Stimulated activated CD4-positive, alpha-beta T cell treated with anti-CD3 and anti-CD28 coated beads, Interleukin-15, amount 100 ng/mL, for 1 hour (primary cell): ENCODE results near the gene NLK.
"Not testable (repeated sequence)": the region's sequence is repeated elsewhere in the genome, so short reads cannot be mapped to it uniquely, and the experiment has no call there.

Experiments used
- DNase-seq, 2 donors: peaks; one replicate each; pipeline ENCODE4 v3.0.0-alpha.2; 2020; ENCODE audit warnings: low read depth in 1 of 2, low spot score in 1 of 2

NLK gene

DNA sequence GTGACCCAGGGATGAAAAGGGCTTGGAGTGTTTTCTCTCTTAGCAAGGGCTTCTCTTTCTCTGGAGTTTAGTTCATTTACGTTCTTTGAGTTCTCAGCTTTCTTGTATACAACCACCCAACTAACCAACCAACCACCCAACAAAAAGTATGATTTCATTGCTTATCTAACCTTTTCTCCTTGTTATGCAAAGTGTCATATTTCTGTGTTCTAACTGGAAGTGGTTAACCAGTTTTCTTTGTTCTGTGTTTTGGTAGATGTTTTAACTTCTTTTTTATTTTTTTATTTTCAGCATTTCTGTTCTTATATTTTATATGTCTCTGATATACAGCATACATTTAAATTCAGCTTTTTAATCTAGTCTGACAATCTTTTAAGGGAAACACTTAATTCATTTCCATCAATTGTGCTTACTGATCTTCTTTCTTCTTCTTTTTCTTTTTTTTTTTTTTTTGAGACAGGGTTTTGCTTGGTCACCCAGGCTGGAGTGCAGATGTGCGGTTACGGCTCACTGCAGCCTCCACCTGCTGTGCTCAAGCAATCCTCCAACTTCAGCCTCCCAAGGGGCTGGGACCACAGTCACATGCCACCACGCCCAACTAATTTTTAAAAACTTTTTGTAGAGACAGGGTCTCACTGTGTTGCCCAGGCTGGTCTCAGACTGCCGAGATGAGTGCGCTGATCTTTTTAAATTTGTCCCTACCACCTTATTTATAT, 29.6 kb downstream of the NLK start:
- no peak for DNase-seq

DNA sequence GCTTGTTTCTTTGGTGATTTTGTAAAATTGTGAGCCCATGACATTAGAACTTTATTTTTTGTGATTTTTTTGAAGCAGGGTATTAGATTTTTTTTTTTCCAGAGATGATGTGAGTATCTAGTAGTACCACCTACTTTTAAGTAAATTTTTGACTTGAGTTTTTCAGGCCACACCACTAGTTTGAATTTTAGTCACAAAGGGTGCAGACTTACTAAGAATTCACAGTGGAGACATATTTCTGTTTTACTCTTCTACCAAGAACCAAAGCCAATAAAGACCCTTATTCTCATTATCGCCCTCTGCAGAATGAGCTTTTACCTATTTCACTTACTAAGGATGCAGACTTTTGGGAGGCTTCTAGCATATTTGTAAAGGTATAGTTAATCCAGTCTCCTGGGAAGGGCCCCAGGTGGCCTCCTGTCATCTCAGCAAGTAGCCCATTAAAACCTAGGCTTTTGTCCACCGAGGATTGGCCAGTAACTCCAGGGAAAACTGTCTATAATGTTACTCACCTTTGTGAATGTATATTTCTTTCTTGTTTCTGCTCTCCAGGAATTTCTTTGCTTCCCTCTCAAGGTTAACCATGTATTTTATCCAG, 30.6 kb downstream of the NLK start:
- DNase-seq = no peak

DNA sequence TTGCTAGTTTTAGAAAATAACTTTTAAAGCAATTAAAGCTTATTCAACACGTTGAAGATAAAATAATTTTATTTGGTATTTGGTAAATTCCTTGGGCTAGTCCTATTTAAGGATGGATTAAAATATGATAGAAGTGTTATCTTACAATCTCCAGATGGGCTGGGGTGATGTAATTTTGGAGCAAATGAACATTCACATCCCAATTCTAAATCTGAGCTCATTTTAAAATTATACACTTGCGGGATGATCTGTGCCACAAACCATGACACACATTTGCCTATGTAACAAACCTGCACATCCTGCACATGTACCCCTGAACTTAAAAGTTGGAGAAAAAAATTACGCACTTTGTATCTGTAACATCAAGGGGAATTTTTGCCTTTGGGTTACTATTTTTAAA, 31.5 kb downstream of the NLK start:
- DNase-seq = no peak

DNA sequence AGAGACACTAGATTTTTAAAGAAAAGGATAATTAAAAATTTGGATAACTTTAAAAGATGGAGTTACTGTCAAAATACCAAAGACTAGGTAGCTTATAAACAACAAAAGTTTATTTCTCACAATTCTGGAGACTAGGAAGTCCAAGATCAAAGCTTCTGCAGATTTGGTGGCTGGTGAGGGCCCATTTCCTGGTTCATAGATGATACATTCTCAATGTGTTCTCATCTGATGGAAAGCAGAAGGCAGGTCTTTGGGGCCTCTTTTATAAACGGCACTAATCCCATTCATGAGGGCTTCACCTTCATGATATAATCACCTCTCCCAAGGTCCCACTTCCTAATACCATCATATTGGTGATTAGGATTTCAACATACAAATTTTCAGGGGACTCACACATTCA, 33.7 kb downstream of the NLK start:
- no peak for DNase-seq

DNA sequence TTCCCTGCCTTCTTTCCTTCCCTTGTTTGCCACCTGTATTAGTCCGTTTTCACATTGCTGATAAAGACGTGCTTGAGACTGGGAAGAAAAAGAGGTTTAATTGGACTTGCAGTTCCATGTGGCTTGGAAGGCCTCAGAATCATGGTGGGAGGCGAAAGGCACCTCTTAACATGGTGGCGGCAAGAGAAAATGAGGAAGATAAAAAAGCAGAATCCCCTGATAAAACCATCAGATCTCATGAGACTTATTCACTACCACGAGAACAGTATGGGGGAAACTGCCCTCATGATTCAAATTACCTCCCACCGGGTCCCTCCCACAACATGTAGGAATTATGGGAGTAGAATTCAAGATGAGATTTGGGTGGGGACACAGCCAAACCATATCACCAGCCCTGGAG, 34.7 kb downstream of the NLK start:
- not testable (repeated sequence) for DNase-seq

DNA sequence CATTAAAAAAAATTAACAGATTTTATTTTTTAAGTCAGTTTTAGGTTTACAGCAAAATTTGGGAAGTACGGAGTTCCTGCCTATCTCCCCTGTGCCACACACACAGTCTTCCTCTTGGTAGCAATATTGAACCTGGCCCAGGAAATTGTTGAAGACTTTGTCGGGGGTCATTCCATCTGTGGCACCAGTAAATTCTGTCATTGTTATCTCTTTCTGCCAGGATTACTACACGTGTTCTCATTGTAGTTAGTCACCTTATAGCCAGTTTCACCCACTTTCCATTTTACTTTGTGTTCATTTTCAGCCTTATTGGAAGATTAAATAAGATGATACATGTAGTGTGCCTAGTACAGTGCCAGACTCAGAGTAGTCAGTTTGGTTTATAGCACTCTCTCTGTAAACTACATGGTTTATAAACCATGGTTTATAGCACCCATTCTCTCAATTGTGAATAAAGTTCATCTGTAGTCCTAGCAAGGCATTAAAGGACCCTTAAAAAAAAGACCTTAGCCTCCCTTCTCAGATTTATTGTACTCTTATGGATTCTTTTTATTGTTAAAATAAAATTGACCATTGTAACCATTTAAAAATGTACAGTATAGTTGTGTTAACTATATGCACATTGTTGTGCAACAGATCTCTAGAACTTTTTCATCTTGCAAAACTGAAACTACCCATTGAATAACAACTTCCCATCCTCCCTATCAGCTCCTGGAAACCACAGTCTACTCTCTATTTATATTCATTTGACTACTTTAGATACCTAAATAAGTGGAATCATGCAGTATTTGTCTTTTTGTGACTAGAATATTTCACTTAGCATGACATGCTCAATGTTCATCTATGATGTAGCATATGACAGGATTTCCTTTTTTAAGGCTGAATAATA, 36.1 kb downstream of the NLK start:
- no peak for DNase-seq

DNA sequence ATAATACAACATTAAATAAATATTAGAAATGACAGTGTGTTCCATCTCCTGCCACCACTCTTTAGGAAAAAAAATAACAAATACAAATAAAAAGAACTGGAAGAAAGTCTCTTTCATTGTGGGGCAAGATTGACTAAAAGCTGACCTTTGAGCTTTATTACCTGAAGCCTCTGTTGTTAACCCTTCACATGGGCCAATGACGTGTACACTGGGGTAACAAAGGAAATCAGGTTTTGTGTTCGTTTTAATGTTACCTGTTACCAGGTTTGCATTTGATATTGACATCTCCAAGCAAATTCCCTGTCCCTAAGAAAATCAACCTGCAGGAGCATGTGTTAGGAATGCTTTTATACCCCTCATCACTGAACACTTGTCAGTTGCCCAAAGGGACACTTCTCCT, 39.0 kb downstream of the NLK start:
- no peak for DNase-seq

DNA sequence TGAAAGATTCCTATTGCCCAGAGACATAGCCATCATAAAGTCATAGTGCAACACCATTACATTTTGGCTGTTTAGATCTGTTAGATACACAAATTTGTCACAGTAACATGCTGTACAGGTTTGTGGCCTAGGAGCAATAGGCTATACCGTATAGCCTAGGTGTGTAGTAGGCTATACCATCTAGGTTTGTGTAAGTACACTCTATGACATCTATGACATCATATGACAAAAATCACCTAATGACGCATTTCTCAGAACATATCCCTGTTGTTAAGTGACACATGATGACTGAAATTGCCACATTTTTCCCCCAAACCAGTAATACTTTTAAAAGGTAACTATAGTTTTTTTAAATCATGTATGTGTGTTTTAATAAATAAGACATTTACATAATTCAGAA, 43.3 kb downstream of the NLK start:
- no peak for DNase-seq

DNA sequence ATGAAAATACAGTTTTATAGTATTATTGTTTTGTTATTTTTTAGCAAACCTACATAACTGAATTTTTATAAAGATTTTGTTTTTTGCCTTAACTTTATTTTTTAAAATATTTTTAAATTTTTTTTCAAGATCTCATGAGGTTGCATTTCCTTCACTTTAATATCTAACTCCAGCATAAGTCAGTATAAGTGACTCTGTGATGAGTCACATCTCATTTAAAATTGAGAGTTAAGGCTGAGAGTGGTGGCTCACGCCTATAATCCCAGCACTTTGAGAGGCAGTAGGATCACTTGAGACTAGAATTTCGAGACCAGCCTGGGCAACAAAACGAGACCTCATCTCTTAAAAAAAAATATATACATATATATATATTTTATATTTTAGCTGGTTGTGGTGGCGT, 44.0 kb downstream of the NLK start:
- no peak for DNase-seq

DNA sequence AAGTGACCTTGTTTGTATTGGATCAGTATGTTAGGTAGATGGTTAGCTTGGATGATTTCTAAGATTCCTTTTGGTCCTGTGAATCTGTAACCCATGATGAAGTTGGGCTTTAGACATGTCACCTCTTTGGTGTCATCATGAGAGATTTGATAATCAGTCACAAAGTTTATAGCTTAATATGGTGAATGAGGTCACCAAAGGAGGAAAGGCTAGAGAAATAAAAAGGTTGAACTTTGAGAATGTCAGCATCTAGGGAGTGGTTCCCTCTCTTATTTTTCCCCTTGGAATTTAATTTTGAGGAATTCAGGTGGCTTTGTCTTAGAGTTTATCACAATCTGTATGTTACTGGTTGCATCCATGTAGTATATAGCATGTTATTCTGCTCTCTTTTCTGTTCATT, 45.3 kb downstream of the NLK start:
- DNase-seq = no peak

DNA sequence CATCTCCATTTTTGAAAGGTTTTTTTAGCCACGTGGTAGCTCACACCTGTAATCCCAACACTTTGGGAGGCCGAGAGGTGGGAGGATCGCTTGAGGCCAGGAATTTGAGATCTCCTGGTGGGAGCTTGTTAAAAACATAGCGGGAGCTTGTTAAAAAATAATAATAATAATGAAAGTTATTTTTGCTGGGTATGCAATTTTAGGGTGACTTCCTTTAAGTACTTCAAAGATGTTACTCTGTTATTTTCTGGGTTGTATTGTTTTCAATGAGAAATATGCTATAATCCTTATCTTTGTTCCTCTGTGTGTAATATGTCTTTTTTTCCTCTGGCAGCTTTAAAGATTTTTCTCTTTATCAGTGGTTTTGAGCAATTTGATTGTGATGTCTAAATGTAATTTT, 48.1 kb downstream of the NLK start:
- DNase-seq = no peak

DNA sequence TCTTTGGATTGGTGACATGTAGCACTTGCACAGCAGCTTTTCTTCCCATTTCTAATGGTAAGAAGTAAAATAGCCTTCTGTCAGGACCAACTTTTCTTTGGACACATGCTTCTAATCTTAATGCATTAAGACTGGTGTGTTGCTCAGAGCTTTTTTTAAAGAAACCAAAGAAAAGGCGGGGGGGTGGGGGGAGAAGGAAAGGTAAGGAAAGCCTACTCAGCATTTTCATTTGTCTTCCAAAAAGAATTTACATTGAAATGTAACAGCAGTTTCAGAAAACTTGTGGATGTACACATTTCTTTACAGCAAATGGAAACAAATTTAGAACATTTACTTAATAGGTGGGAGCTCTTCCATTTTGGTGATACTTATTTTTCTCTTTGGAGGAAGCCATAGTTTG, 49.6 kb downstream of the NLK start:
- DNase-seq = no peak

DNA sequence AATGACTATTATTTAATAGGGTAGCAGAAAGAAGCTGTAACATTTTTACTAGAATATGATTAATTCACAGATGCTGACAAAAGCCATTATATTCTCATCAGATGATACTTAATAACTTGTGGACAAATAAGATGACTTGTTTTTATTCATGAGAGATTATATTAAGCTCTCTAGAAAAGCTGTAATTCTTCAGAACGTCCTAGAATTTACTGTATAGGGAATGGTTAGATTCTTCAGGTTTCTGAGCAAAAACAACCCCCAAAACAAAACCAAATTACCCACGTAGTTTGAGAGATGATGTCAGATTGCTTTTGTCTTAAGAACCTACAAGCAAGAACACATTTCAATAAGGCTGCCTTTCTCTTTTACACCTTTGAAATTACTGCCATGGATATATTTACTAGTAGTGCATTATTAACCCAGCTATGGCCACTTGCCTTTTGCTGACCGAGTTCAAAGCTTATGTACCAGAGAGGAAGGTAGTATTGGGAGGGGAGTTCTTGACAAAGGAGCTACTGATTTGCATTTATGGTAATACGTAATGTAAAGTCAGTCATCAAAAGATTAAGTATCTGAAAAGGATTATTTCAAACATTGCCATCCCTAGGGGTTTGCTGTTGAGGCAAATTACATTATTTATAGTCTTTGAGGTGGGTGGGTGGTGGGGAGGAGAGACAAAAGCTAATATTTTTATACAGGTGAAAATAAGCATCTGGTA, 51.7 kb downstream of the NLK start:
- no peak for DNase-seq

DNA sequence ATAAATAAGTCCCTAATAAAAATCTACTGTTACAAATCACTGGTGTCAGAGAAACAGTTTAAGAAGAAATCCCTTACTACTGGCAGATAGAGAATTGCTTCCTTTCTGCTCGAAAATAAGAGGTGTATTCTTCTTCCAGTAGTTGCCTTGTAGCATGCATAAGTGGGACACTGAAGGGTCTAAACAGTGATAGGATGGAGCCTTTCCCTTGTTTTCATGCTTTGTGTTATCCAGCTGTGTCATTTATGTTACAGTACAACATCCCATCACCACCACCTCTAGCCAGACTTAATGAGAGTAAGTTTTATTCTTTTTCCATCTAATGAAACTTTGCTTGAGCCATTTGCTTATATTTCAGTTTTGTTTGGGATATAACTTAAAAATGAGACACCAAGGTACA, 54.3 kb downstream of the NLK start:
- no peak for DNase-seq

DNA sequence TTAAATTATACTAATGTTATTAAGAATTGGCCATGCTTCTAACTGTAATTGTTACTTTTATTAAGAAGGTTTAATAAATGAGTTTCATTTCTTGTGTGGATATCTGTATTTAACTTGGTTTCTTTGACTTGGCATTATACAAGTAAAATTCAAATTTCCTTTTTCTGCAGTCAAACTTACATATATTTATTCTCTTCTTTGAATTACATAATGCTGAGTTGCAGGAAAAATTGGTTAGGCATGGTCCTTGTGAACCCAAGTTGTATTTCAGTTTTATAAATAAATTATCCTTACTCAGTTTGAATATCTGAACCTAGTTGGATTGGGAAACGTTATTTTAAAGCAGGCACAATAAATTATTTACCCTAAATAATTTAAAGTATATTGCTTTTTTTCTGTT, 54.8 kb downstream of the NLK start:
- DNase-seq = no peak

DNA sequence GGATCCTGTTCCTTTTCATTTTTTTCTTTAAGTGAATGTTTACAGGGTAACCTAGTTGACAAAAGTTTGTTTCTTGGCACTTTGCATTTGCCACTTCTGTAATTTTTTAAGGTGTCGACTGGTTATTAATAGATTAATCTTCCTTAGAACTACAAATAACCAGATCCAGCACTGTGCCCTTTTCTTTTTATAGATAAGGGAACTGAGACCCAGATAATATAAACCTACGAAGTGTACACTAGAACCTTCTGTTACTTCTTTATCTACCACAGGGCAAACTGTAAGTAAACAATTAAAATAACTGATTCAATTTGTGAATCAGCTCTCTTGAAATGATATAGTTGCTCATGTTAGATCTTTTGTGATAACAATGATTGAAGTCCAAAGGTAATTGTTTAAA, 55.4 kb downstream of the NLK start:
- DNase-seq = no peak

DNA sequence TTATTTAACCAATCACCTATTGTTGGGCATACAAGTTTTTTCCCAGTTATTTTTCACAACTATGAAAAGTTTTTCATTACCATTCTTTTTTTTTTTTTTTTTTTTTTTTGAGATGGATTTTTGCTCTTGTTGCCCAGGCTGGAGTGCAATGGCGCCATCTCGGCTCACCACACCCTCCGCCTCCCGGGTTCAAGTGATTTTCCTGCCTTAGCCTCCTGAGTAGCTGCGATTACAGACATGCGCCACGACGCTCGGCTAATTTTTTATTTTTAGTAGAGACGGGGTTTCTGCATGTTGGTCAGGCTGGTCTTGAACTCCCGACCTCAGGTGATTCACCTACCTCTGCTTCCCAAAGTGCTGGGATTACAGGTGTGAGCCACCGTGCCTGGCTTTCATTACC, 56.1 kb downstream of the NLK start:
- DNase-seq = not testable (repeated sequence)

DNA sequence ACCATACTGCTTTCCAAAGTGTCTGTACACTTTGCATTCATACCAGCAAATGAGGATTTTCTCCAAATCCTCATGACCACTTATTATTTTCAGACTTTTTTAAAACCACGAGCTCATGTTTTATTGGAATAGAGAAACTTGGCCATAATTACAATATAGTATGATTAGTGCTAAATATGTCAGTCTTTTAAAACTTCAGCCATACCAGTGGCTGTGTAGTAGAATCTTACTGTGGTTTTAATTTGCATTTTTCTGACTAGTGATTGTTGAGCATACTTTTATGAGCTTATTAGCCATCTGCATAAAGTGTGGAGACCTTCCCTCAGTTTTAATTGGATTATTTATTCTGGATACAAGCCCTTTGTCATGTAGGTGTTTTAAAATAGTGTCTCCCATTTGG, 57.8 kb downstream of the NLK start:
- no peak for DNase-seq

DNA sequence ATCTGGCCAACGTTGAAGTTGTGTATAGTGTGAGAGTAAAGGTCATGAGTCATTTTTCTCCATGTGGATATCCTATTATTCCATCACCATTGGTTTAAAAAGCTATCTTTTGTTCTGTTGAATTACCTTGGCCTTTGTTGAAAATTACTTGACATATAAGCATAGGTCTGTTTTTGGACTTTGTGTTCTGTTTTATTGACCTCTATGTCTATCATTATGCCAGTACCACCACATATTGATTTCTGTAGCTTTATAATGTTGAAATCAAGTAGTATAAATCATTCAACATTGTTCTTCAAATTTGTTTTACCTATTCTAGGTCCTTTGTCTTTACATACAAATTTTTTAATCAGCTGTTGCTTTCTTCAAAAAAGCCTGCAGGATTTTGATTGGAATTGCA, 58.5 kb downstream of the NLK start:
- DNase-seq = no peak

DNA sequence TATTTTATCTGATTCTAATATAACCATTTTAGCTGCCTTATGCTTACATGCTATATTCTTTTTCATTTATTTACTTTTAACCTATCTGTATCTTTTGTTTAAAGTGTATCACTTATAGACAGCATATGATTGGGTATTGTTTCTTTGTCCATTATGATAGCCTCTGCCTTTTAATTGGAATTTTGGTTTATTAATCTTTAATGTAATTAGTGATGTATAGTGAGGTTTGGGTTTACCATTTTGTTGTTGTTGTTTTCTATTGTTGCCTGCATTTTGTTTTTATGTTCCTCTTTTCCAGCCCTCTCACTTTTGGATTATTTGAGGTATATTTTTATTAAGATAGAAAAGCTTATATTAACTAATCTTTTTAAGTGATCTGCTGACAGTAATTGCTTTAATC, 59.4 kb downstream of the NLK start:
- DNase-seq = no peak

DNA sequence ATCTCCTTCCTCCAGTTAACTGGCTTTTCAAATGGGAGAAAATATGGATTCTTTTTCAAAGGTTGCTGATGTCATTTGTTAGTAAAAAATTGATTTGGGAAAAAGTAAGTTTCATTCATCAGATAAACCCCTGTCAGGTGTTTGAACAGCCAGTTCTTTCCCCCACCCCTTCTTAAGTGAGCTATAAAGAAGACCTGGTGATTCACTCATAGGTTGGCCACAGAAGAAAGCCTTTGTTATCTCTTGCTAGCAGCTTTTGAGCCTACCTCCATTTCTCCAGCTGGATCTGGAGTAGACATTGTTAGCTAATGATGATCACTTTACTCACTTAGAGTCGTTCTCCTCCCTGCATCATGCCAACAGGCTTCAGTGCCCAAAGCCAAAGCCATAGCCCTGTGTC, 63.0 kb downstream of the NLK start:
- no peak for DNase-seq

DNA sequence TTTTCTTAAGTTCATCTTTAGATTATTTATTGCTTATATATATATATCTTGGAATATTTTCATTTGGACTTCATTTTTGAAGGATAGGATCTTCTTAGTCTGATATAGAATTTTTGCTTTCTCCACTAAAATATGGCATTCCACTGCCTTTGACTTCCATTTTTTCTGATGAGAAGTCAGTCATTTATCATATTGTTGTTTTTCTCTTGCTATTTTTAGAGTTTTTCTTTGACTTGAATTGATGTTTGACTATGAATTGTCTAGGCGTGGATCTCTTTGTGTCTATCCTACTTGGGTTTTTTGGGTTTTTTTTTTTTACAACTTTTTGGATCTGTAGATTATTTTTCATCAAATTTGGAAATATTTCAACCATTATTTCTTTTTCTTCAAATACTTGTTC, 67.7 kb downstream of the NLK start:
- DNase-seq = no peak
